Lower leg skin (tissue), 4 donors: ENCODE data around the gene CHST2. TPM values are rescaled to one million over a fixed set of nuclear protein-coding genes. Genes with fewer than 3 reads are reported as not detected.

Experiments
- DNase-seq, 2 donors: peaks; one replicate each; pipeline ENCODE4 v3.0.0-alpha.2; 2019; ENCODE audit warnings: low spot score in 2 of 2
- H3K4me3 ChIP-seq: fragments of 200-600 bp; sonication (generic); 2 replicates; pipeline ENCODE4 v1.5.1; 2017; ENCODE audit warnings: mild to moderate bottlenecking, low read depth; ENCODE audit not compliant: poor library complexity, severe bottlenecking
- POLR2A ChIP-seq, 2 donors: fragments of 450-650 bp; IDR thresholded peaks; one replicate each; pipeline ENCODE4 v1.6.1; 2016 to 2017; ENCODE audit warnings: antibody characterized with exemption in 2 of 2, mild to moderate bottlenecking in 1 of 2, moderate library complexity in 1 of 2
- WGBS, 2 donors: methylation state at CpG; one replicate each; pipeline ENCODE4 v1.1.5; 2018; 5-methylcytosine and 5-hydroxymethylcytosine counted together
- intact Hi-C: fragments of 100-400 bp; cut with DNase I; formaldehyde crosslinking; loops from one replicate; pipeline ENCODE4 v1.15.0; 2023; ENCODE audit warnings: low total_unique reads
- total RNA-seq, 4 donors: library from RNA; depleted of rRNA; stranded (reverse); fragments of >200 nt; gene quantifications; one replicate each; pipeline ENCODE4 v1.1.0, GENCODE V29; 2016
- TF ChIP-seq, protein P1 (sequence below), 3 donors: fragments of 450-650 bp; IDR thresholded peaks; one replicate each; pipeline ENCODE4 v1.5.1; 2016; ENCODE audit warnings: antibody characterized with exemption in 3 of 3, mild to moderate bottlenecking in 3 of 3, moderate library complexity in 2 of 3

CHST2 gene
- total RNA-seq, 4 donors from 2014 or later: 2.2 to 14.7 (median 4.4) TPM

DNA sequence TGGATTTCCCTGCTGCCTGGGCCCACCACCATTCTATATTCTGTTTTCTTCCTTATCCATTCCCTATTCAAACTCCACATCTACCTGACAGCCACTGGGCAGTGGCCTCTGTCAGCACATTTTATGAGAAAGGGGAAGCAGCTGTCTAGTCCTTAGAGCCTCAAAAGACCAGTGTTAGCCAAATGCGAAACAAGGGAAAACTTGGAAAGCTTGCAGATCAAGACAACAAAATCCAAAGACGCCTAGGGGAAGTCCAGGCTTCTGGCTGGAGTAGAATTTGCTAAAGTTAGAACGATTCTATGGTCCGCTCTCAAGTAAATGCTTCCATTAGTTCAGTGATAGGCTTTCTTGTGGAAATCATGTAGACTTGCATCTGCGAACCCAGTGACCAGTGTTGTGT is 39.4 kb upstream of the CHST2 start:
- intact Hi-C loops: no loop called here

DNA sequence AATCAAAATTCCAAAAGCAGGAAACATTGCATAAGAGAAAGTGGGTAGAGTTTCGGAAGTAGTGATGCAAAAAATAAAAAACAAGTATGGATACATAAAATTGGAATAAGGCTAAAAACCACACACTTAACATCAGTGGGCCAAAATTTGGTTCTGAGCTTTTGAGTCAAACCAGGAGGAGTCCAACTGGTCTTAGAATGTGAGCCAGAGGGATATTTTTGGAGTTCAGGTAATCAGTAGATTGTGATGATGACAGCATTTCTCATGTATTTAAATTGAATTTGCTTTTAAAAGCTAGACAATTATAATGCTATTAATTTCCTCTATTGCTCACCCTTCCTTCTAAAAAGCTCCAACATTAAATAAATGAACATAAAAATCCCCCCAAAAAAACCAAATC is 38.2 kb upstream of the CHST2 start:
- no peak for DNase-seq
- TF ChIP-seq, protein P1, sequence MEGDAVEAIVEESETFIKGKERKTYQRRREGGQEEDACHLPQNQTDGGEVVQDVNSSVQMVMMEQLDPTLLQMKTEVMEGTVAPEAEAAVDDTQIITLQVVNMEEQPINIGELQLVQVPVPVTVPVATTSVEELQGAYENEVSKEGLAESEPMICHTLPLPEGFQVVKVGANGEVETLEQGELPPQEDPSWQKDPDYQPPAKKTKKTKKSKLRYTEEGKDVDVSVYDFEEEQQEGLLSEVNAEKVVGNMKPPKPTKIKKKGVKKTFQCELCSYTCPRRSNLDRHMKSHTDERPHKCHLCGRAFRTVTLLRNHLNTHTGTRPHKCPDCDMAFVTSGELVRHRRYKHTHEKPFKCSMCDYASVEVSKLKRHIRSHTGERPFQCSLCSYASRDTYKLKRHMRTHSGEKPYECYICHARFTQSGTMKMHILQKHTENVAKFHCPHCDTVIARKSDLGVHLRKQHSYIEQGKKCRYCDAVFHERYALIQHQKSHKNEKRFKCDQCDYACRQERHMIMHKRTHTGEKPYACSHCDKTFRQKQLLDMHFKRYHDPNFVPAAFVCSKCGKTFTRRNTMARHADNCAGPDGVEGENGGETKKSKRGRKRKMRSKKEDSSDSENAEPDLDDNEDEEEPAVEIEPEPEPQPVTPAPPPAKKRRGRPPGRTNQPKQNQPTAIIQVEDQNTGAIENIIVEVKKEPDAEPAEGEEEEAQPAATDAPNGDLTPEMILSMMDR (IDR thresholded peaks at IDR 0.05): no peak
- TF ChIP-seq POLR2A (IDR thresholded peaks at IDR 0.05): no peak
- 75 to 92% methylated on average over 1 of the region's 1 CpG for WGBS, 2 donors
- no peak overlapping the region for H3K4me3 ChIP-seq
- intact Hi-C loops: no loop called here

More for the DNA sequence above, 39.4 kb upstream of the CHST2 start:
- DNase-seq: no peak
- TF ChIP-seq POLR2A (IDR thresholded peaks at IDR 0.05): no peak
- TF ChIP-seq, protein P1 (IDR thresholded peaks at IDR 0.05): no peak
- WGBS, 2 donors: 87% methylated on average over 5 of the region's 5 CpGs
- H3K4me3 ChIP-seq: no peak overlapping the region

DNA sequence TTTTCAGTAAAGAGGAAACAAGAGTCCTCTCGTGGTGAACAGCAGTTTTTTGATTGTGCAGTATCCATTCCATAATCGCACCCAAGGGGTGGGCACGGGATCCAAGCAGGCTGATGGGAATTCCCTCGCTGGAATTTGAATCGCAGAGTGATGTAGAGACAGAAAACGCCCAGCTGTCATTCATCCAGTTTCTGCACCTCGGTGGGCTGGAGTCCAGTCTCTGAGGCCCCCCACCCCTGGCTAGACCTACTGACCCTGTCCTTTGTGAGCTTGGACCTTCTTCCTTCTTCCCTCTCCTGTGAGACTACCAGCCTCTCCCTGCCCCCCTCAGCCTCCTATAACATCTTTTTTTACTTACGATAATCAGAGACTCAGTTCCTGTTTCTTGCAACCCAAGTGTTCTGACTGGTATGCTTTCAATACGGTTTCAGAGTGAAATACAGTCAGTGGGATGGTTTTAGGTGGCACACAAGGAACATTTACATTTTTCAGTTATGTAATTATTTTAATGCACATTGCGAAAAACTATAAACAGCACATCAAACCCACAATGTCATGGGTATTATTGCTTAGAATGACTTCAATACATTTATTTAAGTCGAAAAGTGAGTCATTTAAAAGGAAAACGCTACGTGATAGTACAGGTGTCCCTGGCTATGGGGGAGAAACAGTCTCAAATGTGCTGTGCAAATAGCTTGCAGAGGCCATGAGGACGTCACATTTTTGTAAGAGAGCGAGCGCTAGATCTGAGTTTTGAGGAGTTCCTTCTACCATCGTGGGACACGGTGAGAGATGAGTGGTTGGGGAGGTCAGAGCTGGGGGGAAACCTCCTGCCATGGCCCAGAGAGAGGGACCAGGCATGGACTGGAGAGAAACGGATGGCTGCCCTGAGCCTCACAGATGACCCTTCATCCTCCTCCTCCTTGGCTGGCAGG is 37.5 kb upstream of the CHST2 start:
- intact Hi-C loops: no loop called here
- no peak for TF ChIP-seq POLR2A (IDR thresholded peaks at IDR 0.05)
- TF ChIP-seq, protein P1 (IDR thresholded peaks at IDR 0.05): no peak
- no peak overlapping the region for H3K4me3 ChIP-seq
- WGBS, 2 donors: 80 to 85% methylated on average over 19 of the region's 19 CpGs
- DNase-seq: no peak

DNA sequence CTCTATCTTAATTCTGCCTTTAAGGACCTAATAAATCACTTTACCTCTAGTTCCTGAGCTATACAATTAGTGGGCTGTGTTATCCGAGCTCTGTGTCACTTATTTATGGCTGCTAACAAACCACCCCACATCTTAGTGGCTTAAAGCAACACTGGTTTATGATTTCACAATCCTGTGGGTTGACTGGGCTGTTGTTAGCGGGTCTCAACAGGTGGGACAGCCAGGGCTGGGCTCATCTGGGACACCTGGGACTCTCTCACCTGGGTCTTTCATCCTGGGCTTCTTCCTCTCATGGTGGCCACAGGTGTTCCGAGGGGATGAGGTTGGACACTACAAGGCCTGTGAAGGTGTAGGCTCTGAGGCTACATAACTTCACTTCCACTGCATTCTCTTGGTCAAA is 35.8 kb upstream of the CHST2 start:
- 70 to 87% methylated on average over 2 to 3 of the region's 3 CpGs for WGBS, 2 donors
- TF ChIP-seq, protein P1 (IDR thresholded peaks at IDR 0.05): no peak
- no peak for TF ChIP-seq POLR2A (IDR thresholded peaks at IDR 0.05)
- no peak overlapping the region for H3K4me3 ChIP-seq
- DNase-seq: no peak
- intact Hi-C loops: no loop called here

DNA sequence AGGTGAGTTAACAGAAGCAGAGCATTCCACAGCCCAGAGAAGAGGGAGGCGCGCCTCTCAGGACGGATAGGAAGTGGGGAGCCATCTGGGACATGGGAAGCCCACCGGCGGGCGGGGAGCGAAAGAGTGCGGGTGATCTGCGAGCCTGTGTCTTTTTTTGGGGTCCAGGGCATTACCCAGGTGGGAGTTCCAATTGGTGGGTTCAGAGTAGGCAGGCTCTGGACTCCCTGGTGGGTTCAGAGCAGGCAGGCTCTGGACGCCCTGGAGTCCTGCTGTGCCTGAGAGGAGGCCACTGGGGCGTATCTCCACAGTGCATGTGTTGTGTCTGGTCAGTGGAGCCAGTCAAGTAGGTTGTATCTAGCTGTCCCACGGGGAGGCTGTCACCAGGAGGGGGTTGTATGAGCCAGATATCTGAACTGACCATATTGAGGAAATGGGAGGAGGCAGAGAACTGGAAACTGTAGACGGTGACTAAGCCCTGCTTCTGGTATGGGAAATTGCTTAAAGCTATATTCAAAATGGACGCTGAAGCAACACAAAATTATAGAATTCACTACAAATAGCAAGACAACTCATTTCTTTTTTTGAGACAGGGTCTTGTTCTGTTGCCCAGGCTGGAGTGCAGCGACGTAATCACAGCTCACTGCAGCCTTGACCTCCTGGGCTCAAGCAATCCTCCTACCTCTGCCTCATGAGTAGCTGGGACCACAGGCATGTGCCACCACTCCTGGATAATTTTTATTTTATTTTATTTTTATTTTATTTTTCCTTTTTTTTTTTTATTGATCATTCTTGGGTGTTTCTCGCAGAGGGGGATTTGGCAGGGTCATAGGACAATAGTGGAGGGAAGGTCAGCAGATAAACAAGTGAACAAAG is 34.5 kb upstream of the CHST2 start:
- H3K4me3 ChIP-seq: no peak overlapping the region
- intact Hi-C loops: no loop called here
- 88 to 89% methylated on average over 17 of the region's 17 CpGs for WGBS, 2 donors
- no peak for DNase-seq
- TF ChIP-seq, protein P1 (IDR thresholded peaks at IDR 0.05): no peak
- TF ChIP-seq POLR2A (IDR thresholded peaks at IDR 0.05): no peak
